Measurements from ENCODE around the gene MTM1.

Gene MTM1

DNA sequence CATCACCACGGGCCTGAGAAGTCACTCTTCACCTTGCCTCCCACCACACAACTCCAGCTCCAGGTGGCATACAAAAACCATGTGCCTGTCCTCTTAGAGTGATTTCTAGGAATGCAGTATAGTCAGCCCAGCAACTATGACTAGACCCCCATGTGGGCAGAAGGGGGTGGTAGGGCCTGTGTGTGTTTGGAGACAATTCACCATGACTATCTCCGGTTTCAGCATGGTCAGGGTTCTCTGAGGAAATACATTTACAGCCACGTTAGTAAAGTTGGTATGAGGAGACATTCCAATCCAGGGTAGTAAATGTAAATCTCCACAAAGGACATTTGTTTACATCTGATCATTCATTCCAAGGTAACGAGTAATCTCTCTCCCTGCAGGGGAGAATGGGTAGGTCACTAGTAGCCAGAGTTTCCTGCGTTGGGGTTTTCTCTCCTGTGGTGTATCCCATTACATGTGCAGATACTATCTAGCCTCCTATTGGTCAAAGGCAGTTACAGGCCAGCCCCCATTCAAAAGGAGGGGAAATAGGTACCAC, 120.6 kb downstream of the MTM1 start:
- DNase-seq (ENCODE audit: insufficient read length) (no peak), FAIRE-seq (no peak)
- TF ChIP-seq TAF1 (IDR thresholded peaks at IDR 0.05; ENCODE audit: borderline replicate concordance, low read depth, low read length): no peak
- TF ChIP-seq POLR2A (IDR thresholded peaks at IDR 0.05; ENCODE audit: low read depth, low read length): no peak
- no peak for TF ChIP-seq POLR2AphosphoS5 (IDR thresholded peaks at IDR 0.05; ENCODE audit: low read depth, low read length)

DNA sequence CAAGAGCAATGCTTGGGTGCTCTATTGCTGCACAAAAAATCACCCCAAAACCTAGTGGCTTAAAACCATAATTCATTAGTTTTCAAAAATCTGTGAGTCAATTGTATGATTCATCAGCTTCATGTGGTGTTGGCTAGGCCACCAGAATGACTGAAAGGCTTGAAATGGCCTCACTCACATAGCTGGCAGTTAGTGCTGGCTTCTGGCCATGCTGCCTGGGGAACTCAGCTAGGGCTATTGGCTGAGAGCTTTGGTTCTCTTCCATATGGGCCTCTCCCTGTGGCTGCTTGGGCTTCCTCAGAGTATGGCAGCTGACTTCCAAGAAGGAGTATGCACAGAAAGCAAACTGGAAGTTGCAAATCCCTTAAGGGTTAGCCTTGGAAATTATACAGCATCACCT, 121.7 kb downstream of the MTM1 start:
- DNase-seq (ENCODE audit: insufficient read length) (no peak), FAIRE-seq (no peak)
- TF ChIP-seq POLR2AphosphoS5 (IDR thresholded peaks at IDR 0.05; ENCODE audit: low read depth, low read length): no peak
- TF ChIP-seq POLR2A (IDR thresholded peaks at IDR 0.05; ENCODE audit: low read depth, low read length): no peak
- no peak for TF ChIP-seq TAF1 (IDR thresholded peaks at IDR 0.05; ENCODE audit: borderline replicate concordance, low read depth, low read length)

DNA sequence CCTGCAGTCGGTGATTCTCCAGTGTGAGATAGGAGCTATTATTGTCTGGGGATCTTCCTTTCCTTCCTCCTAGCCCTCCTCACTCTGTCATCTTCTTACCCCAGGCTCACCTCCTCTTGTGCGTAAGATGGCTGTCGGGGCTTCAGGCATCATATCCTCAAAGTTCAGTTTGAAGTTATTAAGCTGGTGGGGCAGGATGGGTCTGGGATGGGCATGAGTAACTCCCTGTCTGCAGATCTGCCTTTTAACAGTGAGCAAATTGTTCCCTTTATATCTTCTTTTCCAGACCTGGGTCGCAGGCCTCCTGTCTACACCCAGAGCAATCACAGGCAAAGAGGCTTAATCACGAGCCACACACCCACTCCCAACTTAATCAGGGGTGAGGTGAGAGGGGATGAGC, 123.9 kb downstream of the MTM1 start:
- no peak for TF ChIP-seq POLR2AphosphoS5 (IDR thresholded peaks at IDR 0.05; ENCODE audit: low read depth, low read length)
- TF ChIP-seq POLR2A (IDR thresholded peaks at IDR 0.05; ENCODE audit: low read depth, low read length): no peak
- TF ChIP-seq TAF1 (IDR thresholded peaks at IDR 0.05; ENCODE audit: borderline replicate concordance, low read depth, low read length): no peak
- DNase-seq (ENCODE audit: insufficient read length) (no peak), FAIRE-seq (no peak)

DNA sequence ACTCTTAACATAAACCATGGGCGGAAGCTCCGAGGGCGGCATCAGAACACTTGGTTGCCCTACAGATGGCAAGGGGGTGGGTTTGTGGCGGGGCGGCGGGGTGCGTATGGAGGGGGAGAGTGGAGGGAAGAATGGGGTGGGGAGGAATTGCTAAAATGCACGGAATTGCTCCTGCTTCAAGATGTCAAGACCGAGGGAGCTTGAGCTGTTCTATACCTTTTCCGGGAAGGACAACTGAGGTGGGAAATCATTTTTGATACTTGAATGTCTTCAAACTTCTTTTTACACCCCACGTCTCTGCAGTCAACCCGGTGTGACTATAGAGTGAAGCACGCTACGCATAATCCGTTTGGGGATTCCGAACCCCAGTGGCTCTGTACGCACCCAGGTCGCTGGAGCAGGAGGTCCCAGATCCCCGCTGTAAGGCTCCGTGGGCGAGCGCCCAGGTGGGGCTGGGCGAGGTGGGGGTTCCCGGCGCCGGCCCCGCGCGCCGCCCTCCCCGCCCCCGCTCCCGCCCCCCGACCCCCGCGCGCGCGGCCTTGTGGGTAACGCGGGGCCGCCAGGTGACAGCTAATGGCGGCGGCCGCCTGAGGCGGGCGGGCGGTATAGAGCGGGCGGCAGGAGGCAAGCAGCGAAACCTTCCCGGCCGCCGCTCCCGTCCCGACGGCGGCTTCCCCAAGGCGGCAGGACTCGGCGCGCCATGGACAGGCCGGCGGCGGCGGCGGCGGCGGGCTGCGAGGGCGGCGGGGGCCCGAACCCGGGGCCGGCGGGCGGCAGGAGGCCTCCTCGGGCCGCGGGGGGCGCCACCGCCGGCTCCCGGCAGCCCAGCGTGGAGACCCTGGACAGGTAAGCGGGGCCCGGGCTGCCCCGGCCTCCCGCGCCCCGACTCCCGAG, 124.7 kb downstream of the MTM1 start, which contains the start of gene MTMR1:
Gene MTMR1, plus strand, starts transcription at position 566 of the 894 bp plus-strand sequence. Its CDS starts 135 bp downstream, at position 701.
- TF ChIP-seq POLR2AphosphoS5 (IDR thresholded peaks at IDR 0.05; ENCODE audit: low read depth, low read length): 0 out of 2 replicates have a peak, but pooled peaks have one; percentile 28
- TF ChIP-seq TAF1 (IDR thresholded peaks at IDR 0.05; ENCODE audit: borderline replicate concordance, low read depth, low read length): peak; percentile 67; the same call in 1 of the 2 replicates
- peak; percentile 57 for TF ChIP-seq POLR2A (IDR thresholded peaks at IDR 0.05; ENCODE audit: low read depth, low read length)
- FAIRE-seq: peak; percentile 36
- DNase-seq (ENCODE audit: insufficient read length): peak; percentile 45

DNA sequence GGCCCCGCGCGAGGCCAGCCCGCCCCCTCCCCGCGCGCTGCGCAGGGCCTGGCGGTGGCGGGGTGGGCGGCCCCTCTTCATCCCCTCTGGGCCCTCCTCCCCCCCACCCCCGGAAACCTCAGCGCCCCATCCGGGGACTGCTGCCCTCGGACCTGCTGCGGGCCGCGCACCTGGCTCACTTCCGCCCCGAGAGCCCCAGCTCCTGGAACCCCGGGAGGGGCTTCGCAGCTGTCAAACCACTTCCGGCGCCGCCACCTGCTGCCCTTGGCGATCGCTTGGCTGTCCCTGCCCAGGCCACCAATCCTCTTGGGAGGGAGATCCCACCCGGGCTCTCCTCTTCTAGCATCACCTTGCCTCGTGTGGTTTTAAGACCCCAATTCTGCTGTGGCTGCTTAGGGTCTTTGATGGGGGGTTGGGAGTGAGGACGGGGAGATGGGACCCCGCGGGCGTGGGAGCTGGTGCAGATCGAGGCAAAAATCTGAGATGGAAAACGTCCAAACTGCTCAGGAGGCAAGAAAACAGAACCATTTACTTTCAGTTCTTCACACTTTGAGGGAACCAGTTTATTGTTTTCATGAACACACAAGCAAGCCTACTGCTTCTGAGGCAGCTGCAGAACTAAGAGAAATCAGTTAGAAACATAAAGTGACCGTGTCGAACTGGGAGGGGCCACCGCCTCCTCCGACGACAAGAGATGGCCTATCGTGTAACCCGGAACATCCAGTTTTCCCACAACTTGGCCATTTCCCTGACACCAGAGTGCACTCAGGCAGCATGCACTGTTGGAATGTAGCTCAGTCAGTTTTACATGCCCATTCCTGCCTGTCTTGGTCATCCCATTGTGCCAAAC, 125.5 kb downstream of the MTM1 start:
- peak; percentile 85 for FAIRE-seq
- TF ChIP-seq TAF1 (IDR thresholded peaks at IDR 0.05; ENCODE audit: borderline replicate concordance, low read depth, low read length) (no peak), POLR2A (IDR thresholded peaks at IDR 0.05; ENCODE audit: low read depth, low read length) (no peak), POLR2AphosphoS5 (IDR thresholded peaks at IDR 0.05; ENCODE audit: low read depth, low read length) (no peak)
- peak; percentile 80 for DNase-seq (ENCODE audit: insufficient read length)

DNA sequence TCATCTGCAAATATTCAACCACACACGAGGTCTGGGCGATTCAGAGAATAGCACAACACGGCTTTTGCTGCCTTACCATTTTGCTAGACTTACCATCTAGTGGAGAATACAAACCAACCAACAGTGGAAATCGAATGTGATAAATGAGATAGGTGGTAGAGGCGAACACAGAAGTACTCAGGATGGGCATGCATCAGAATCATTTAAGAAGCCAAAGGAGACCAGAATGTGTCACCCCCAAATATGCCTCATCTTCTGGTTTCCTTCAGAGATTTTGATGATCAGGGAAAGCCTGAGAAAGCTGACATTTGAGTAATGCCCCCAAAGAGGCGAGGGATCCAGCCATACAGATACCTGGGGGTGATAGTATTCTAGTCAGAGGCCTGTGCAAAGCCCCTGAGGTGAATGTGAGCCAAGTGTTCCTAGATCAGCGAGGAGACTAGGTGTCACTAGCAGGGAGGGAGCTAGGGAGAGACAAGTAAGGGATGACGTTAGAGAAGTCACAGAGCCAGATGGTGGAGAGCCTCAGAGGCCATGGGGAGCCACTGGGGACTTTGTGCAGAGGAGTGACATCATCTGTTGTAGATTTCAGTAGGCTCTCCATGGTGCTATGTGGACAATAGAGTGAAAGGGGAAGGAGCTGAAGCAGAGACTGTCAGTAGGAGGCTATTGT, 126.5 kb downstream of the MTM1 start:
- TF ChIP-seq POLR2AphosphoS5 (IDR thresholded peaks at IDR 0.05; ENCODE audit: low read depth, low read length): no peak
- TF ChIP-seq POLR2A (IDR thresholded peaks at IDR 0.05; ENCODE audit: low read depth, low read length): no peak
- FAIRE-seq: peak; percentile 44
- no peak for DNase-seq (ENCODE audit: insufficient read length)

DNA sequence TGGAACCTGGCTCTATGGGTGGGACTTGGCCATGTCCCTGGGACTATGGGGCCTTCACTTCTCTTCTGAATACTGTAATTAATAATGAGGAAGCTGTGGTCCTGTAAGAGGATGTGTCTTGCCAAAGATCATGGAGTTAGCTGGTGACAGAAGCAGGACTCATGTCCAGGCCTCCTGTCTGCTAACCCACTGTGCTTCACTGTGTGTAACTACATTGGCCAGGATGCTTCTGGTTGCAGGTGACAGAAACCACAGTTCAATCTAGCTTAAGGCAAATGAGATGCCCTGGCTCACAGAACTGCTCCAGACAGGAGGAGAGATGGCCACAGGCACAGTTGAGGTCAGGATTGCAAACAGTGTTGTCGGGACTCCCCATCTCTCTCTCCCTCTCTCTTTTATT, 127.9 kb downstream of the MTM1 start:
- FAIRE-seq (peak; percentile 36), DNase-seq (ENCODE audit: insufficient read length) (no peak)
- TF ChIP-seq POLR2A (IDR thresholded peaks at IDR 0.05; ENCODE audit: low read depth, low read length) (no peak), TAF1 (IDR thresholded peaks at IDR 0.05; ENCODE audit: borderline replicate concordance, low read depth, low read length) (no peak), POLR2AphosphoS5 (IDR thresholded peaks at IDR 0.05; ENCODE audit: low read depth, low read length) (no peak)

DNA sequence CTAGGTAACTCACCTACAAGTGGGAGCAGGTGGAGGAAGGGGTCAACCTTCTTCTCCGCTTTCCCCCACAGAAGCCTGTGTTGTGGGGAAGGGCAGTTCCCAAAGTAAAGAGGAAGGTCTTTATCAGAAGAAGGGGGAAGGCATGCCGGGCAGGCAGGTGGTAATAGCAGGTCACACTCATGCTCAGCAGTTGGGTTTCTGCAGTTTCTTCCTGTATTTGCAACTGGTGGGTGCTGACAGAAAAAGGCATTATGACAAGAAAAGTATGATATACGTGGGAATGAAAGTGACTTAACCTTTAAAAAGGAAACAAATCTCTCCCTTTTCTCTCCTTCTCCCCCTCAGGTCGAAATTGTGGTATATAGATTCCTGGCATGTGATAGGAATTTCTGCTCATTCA, 128.4 kb downstream of the MTM1 start:
- DNase-seq (ENCODE audit: insufficient read length) (no peak), FAIRE-seq (no peak)
- no peak for TF ChIP-seq POLR2A (IDR thresholded peaks at IDR 0.05; ENCODE audit: low read depth, low read length)
- no peak for TF ChIP-seq POLR2AphosphoS5 (IDR thresholded peaks at IDR 0.05; ENCODE audit: low read depth, low read length)
- TF ChIP-seq TAF1 (IDR thresholded peaks at IDR 0.05; ENCODE audit: borderline replicate concordance, low read depth, low read length): no peak

DNA sequence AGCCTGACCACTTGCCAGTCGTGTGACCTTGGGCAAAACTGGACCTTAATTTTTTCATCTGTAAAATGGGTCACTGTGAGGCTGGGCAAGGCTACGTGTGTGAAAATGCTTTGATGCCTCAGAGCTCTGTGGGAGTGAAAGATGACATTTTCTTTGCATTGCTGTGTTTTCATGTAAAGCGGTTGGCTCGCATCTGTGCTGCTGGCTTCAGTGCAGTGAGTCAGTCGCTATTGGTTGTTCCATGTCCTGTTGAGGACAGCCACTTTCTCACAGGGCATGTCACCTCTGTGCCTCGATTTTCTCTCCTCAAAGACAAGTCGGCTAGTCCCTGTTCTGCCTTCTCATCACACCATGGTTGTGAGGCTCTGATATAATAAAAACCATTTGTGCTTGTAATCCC, 129.2 kb downstream of the MTM1 start:
- DNase-seq (ENCODE audit: insufficient read length) (no peak), FAIRE-seq (no peak)
- TF ChIP-seq TAF1 (IDR thresholded peaks at IDR 0.05; ENCODE audit: borderline replicate concordance, low read depth, low read length) (no peak), POLR2AphosphoS5 (IDR thresholded peaks at IDR 0.05; ENCODE audit: low read depth, low read length) (no peak), POLR2A (IDR thresholded peaks at IDR 0.05; ENCODE audit: low read depth, low read length) (no peak)

DNA sequence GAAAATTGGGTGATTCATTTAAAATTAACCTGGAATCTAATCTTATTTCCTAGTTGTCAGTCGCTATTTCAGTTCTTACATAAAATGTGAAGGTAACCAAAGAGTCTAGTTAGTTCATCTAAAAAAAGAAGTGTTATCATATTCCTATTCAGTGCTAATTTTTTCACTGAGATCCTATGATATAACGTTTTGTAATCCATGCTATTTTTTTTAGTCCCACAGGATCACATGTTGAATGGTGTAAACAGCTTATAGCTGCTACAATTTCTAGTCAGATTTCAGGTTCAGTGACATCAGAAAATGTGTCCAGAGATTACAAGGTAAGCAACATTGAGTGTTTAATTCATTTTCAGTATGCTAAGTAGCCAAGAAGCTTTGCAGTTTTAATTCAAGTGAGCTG, 130.6 kb downstream of the MTM1 start:
- TF ChIP-seq POLR2A (IDR thresholded peaks at IDR 0.05; ENCODE audit: low read depth, low read length) (no peak), TAF1 (IDR thresholded peaks at IDR 0.05; ENCODE audit: borderline replicate concordance, low read depth, low read length) (no peak), POLR2AphosphoS5 (IDR thresholded peaks at IDR 0.05; ENCODE audit: low read depth, low read length) (no peak)
- no peak for FAIRE-seq
- DNase-seq (ENCODE audit: insufficient read length): no peak

DNA sequence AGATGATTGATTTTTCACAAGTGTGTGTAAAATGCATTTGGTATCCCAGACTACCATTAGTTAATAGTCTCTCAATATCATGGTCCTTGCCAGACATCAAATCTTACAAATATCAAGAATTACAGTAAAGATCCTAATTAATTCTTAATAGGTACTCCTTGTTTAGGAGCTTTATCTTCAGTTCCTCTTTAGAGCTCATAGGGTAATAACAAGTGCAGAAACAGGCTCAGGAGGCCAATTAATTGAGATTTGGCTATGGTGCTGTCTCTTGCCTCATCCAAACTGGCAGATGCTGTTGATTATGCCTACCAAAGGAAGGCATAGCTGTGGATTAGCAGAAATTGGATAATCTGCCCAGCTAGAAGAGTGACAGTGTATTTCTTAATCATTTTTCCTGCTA, 131.7 kb downstream of the MTM1 start:
- TF ChIP-seq POLR2A (IDR thresholded peaks at IDR 0.05; ENCODE audit: low read depth, low read length) (no peak), TAF1 (IDR thresholded peaks at IDR 0.05; ENCODE audit: borderline replicate concordance, low read depth, low read length) (no peak), POLR2AphosphoS5 (IDR thresholded peaks at IDR 0.05; ENCODE audit: low read depth, low read length) (no peak)
- no peak for FAIRE-seq
- DNase-seq (ENCODE audit: insufficient read length): no peak
